ENCODE data around the gene FCN2.

Gene FCN2

GRCh38 chr9:134838651-134839454 lies 41.8 kb upstream of the FCN2 start:
- no peaks in the 10 kb centered on the region for H3K4me1 ChIP-seq (ENCODE audit: insufficient read depth, low read length)
- WGBS, result 89% methylated on average over 34 of the region's 34 CpGs
- H3K4me3 ChIP-seq (ENCODE audit: low read length), result no peak overlapping the region
- no peaks in the 10 kb centered on the region for H3K27me3 ChIP-seq (ENCODE audit: insufficient read depth, low read length)
- no peak overlapping the region for H3K9ac ChIP-seq (ENCODE audit: low read depth, low read length)
- no peaks in the 10 kb centered on the region for H3K36me3 ChIP-seq (ENCODE audit: insufficient read depth, low read length)
- H3K9me3 ChIP-seq (ENCODE audit: insufficient read depth, low read depth, low read length), result no peaks in the 10 kb centered on the region
- no peak overlapping the region for H3K27ac ChIP-seq (ENCODE audit: low read depth, low read length)

- Histone ChIP-seq H3K9ac (ENCODE audit: low read depth, low read length) (no peak overlapping the region), H3K36me3 (ENCODE audit: insufficient read depth, low read length) (no peaks in the 10 kb centered on the region), H3K9me3 (ENCODE audit: insufficient read depth, low read depth, low read length) (no peaks in the 10 kb centered on the region), H3K27ac (ENCODE audit: low read depth, low read length) (no peak overlapping the region), H3K4me3 (ENCODE audit: low read length) (no peak overlapping the region), H3K4me1 (ENCODE audit: insufficient read depth, low read length) (no peaks in the 10 kb centered on the region), H3K27me3 (ENCODE audit: insufficient read depth, low read length) (no peaks in the 10 kb centered on the region)
- WGBS, result 87% methylated on average over 21 of the region's 21 CpGs
Measured at GRCh38 chr9:134839455-134840125, 41.0 kb upstream of the FCN2 start.

- Histone ChIP-seq H3K36me3 (ENCODE audit: insufficient read depth, low read length) (no peaks in the 10 kb centered on the region), H3K27ac (ENCODE audit: low read depth, low read length) (no peak overlapping the region), H3K27me3 (ENCODE audit: insufficient read depth, low read length) (no peaks in the 10 kb centered on the region), H3K4me3 (ENCODE audit: low read length) (no peak overlapping the region), H3K9ac (ENCODE audit: low read depth, low read length) (no peak overlapping the region), H3K4me1 (ENCODE audit: insufficient read depth, low read length) (no peaks in the 10 kb centered on the region), H3K9me3 (ENCODE audit: insufficient read depth, low read depth, low read length) (no peaks in the 10 kb centered on the region)
- WGBS, result 93% methylated on average over 12 of the region's 12 CpGs
Measured at GRCh38 chr9:134840511-134840910, 40.1 kb upstream of the FCN2 start.

- Histone ChIP-seq H3K36me3 (ENCODE audit: insufficient read depth, low read length) (no peaks in the 10 kb centered on the region), H3K9me3 (ENCODE audit: insufficient read depth, low read depth, low read length) (no peaks in the 10 kb centered on the region), H3K4me1 (ENCODE audit: insufficient read depth, low read length) (no peaks in the 10 kb centered on the region), H3K9ac (ENCODE audit: low read depth, low read length) (no peak overlapping the region), H3K27ac (ENCODE audit: low read depth, low read length) (no peak overlapping the region), H3K27me3 (ENCODE audit: insufficient read depth, low read length) (no peaks in the 10 kb centered on the region), H3K4me3 (ENCODE audit: low read length) (no peak overlapping the region)
- 95% methylated on average over 15 of the region's 15 CpGs for WGBS
Measured at GRCh38 chr9:134841180-134841904, 39.3 kb upstream of the FCN2 start.

- no peaks in the 10 kb centered on the region for H3K4me1 ChIP-seq (ENCODE audit: insufficient read depth, low read length)
- H3K27ac ChIP-seq (ENCODE audit: low read depth, low read length), result no peak overlapping the region
- H3K36me3 ChIP-seq (ENCODE audit: insufficient read depth, low read length), result no peaks in the 10 kb centered on the region
- 94% methylated on average over 19 of the region's 22 CpGs for WGBS
- no peaks in the 10 kb centered on the region for H3K27me3 ChIP-seq (ENCODE audit: insufficient read depth, low read length)
- no peak overlapping the region for H3K9ac ChIP-seq (ENCODE audit: low read depth, low read length)
- H3K4me3 ChIP-seq (ENCODE audit: low read length), result no peak overlapping the region
- H3K9me3 ChIP-seq (ENCODE audit: insufficient read depth, low read depth, low read length), result no peaks in the 10 kb centered on the region
Measured at GRCh38 chr9:134842321-134842720, 38.3 kb upstream of the FCN2 start.

GRCh38 chr9:134843740-134844139 lies 36.9 kb upstream of the FCN2 start:
- Histone ChIP-seq H3K27ac (ENCODE audit: low read depth, low read length) (no peak overlapping the region), H3K9me3 (ENCODE audit: insufficient read depth, low read depth, low read length) (no peaks in the 10 kb centered on the region), H3K36me3 (ENCODE audit: insufficient read depth, low read length) (no peaks in the 10 kb centered on the region), H3K9ac (ENCODE audit: low read depth, low read length) (no peak overlapping the region), H3K4me3 (ENCODE audit: low read length) (no peak overlapping the region), H3K27me3 (ENCODE audit: insufficient read depth, low read length) (no peaks in the 10 kb centered on the region), H3K4me1 (ENCODE audit: insufficient read depth, low read length) (no peaks in the 10 kb centered on the region)
- WGBS, result 96% methylated on average over 18 of the region's 18 CpGs

- H3K9ac ChIP-seq (ENCODE audit: low read depth, low read length), result no peak overlapping the region
Measured at GRCh38 chr9:134844821-134845220, 35.8 kb upstream of the FCN2 start.

GRCh38 chr9:134846187-134846586 lies 34.4 kb upstream of the FCN2 start:
- 93% methylated on average over 16 of the region's 16 CpGs for WGBS
- H3K27me3 ChIP-seq (ENCODE audit: insufficient read depth, low read length), result no peaks in the 10 kb centered on the region
- H3K4me3 ChIP-seq (ENCODE audit: low read length), result no peak overlapping the region
- H3K9me3 ChIP-seq (ENCODE audit: insufficient read depth, low read depth, low read length), result peaks cover 16% of the 10 kb centered on the region
- no peaks in the 10 kb centered on the region for H3K4me1 ChIP-seq (ENCODE audit: insufficient read depth, low read length)
- H3K36me3 ChIP-seq (ENCODE audit: insufficient read depth, low read length), result no peaks in the 10 kb centered on the region
- no peak overlapping the region for H3K9ac ChIP-seq (ENCODE audit: low read depth, low read length)
- H3K27ac ChIP-seq (ENCODE audit: low read depth, low read length), result no peak overlapping the region

More at GRCh38 chr9:134844821-134845220, 35.8 kb upstream of the FCN2 start:
- Histone ChIP-seq H3K4me3 (ENCODE audit: low read length) (no peak overlapping the region), H3K4me1 (ENCODE audit: insufficient read depth, low read length) (no peaks in the 10 kb centered on the region), H3K36me3 (ENCODE audit: insufficient read depth, low read length) (no peaks in the 10 kb centered on the region), H3K27ac (ENCODE audit: low read depth, low read length) (no peak overlapping the region), H3K27me3 (ENCODE audit: insufficient read depth, low read length) (no peaks in the 10 kb centered on the region), H3K9me3 (ENCODE audit: insufficient read depth, low read depth, low read length) (0 out of 2 replicates have a peak, but pooled peaks cover 3% of the 10 kb centered on the region)
- WGBS, result 94% methylated on average over 8 of the region's 8 CpGs

- Histone ChIP-seq H3K4me1 (ENCODE audit: insufficient read depth, low read length) (no peaks in the 10 kb centered on the region), H3K27ac (ENCODE audit: low read depth, low read length) (no peak overlapping the region), H3K4me3 (ENCODE audit: low read length) (no peak overlapping the region), H3K9me3 (ENCODE audit: insufficient read depth, low read depth, low read length) (peaks cover 21% of the 10 kb centered on the region), H3K9ac (ENCODE audit: low read depth, low read length) (no peak overlapping the region), H3K27me3 (ENCODE audit: insufficient read depth, low read length) (no peaks in the 10 kb centered on the region), H3K36me3 (ENCODE audit: insufficient read depth, low read length) (no peaks in the 10 kb centered on the region)
- 87% methylated on average over 1 of the region's 1 CpG for WGBS
Measured at GRCh38 chr9:134846699-134847098, 33.9 kb upstream of the FCN2 start.

GRCh38 chr9:134847138-134847537 lies 33.5 kb upstream of the FCN2 start:
- Histone ChIP-seq H3K27ac (ENCODE audit: low read depth, low read length) (no peak overlapping the region), H3K4me3 (ENCODE audit: low read length) (no peak overlapping the region), H3K27me3 (ENCODE audit: insufficient read depth, low read length) (no peaks in the 10 kb centered on the region), H3K36me3 (ENCODE audit: insufficient read depth, low read length) (no peaks in the 10 kb centered on the region), H3K9ac (ENCODE audit: low read depth, low read length) (no peak overlapping the region), H3K4me1 (ENCODE audit: insufficient read depth, low read length) (no peaks in the 10 kb centered on the region), H3K9me3 (ENCODE audit: insufficient read depth, low read depth, low read length) (peaks cover 21% of the 10 kb centered on the region)
- 85% methylated on average over 3 of the region's 3 CpGs for WGBS

- 92% methylated on average over 16 of the region's 16 CpGs for WGBS
- no peaks in the 10 kb centered on the region for H3K4me1 ChIP-seq (ENCODE audit: insufficient read depth, low read length)
- H3K27me3 ChIP-seq (ENCODE audit: insufficient read depth, low read length), result no peaks in the 10 kb centered on the region
- no peak overlapping the region for H3K4me3 ChIP-seq (ENCODE audit: low read length)
- H3K9ac ChIP-seq (ENCODE audit: low read depth, low read length), result no peak overlapping the region
- no peak overlapping the region for H3K27ac ChIP-seq (ENCODE audit: low read depth, low read length)
- H3K9me3 ChIP-seq (ENCODE audit: insufficient read depth, low read depth, low read length), result peaks cover 21% of the 10 kb centered on the region
- H3K36me3 ChIP-seq (ENCODE audit: insufficient read depth, low read length), result no peaks in the 10 kb centered on the region
Measured at GRCh38 chr9:134847752-134848432, 32.7 kb upstream of the FCN2 start.

All from HUES64 (cell line).